T-helper 1 cell treated with Interleukin-12 subunit alpha and Interleukin-12 subunit beta and Interleukin-4 antibody, amounts not matched to agents 30 μg/mL and 1 μg/mL, for 36 hours (primary cell): Measurements from ENCODE around the gene ELP4.
A peak's percentile ranks its signal among the peaks of the same experiment; 100 is the strongest.
"Not testable (repeated sequence)": the region's sequence is repeated elsewhere in the genome, so short reads cannot be mapped to it uniquely, and the experiment has no call there.

Experiments
- H3K27ac Mint-ChIP-seq: one replicate; pipeline ENCODE4 v1.8.0; 2021; ENCODE audit warnings: mild to moderate bottlenecking, mixed read lengths
- H3K27me3 Mint-ChIP-seq: one replicate; pipeline ENCODE4 v1.8.0; 2021; ENCODE audit warnings: low read depth, mixed read lengths
- H3K36me3 Mint-ChIP-seq: one replicate; pipeline ENCODE4 v1.8.0; 2021; ENCODE audit warnings: low read depth, mixed read lengths
- H3K4me1 Mint-ChIP-seq: one replicate; pipeline ENCODE4 v1.8.0; 2021; ENCODE audit warnings: low read depth, mixed read lengths
- H3K4me3 Mint-ChIP-seq: one replicate; pipeline ENCODE4 v1.8.0; 2021; ENCODE audit warnings: mild to moderate bottlenecking, moderate library complexity, mixed read lengths
- H3K9me3 Mint-ChIP-seq: one replicate; pipeline ENCODE4 v1.8.0; 2021; ENCODE audit warnings: mixed read lengths

ELP4 gene

GRCh38 chr11:31509051-31509428 is 527 bp upstream of the ELP4 start:
- Mint-ChIP-seq H3K36me3 (peaks cover 5% of the 10 kb centered on the region), H3K27ac (peak overlapping the region; percentile 97), H3K9me3 (no peaks in the 10 kb centered on the region), H3K27me3 (no peaks in the 10 kb centered on the region), H3K4me3 (peak overlapping the region; percentile 98), H3K4me1 (peaks cover 27% of the 10 kb centered on the region)

- H3K4me1 Mint-ChIP-seq = peaks cover 27% of the 10 kb centered on the region
- H3K27ac Mint-ChIP-seq = no peak overlapping the region
- H3K9me3 Mint-ChIP-seq = no peaks in the 10 kb centered on the region
- H3K4me3 Mint-ChIP-seq = no peak overlapping the region
- no peaks in the 10 kb centered on the region for H3K36me3 Mint-ChIP-seq
- no peaks in the 10 kb centered on the region for H3K27me3 Mint-ChIP-seq
Observed at GRCh38 chr11:31512117-31512516, 2.5 kb downstream of the ELP4 start.

GRCh38 chr11:31521497-31522150 is 12.1 kb downstream of the ELP4 start:
- Mint-ChIP-seq H3K27me3 (no peaks in the 10 kb centered on the region), H3K36me3 (no peaks in the 10 kb centered on the region), H3K4me1 (no peaks in the 10 kb centered on the region), H3K4me3 (no peak overlapping the region), H3K9me3 (no peaks in the 10 kb centered on the region), H3K27ac (no peak overlapping the region)

- no peaks in the 10 kb centered on the region for H3K27me3 Mint-ChIP-seq
- H3K4me1 Mint-ChIP-seq = no peaks in the 10 kb centered on the region
- peaks cover 4% of the 10 kb centered on the region for H3K9me3 Mint-ChIP-seq
- no peak overlapping the region for H3K4me3 Mint-ChIP-seq
- H3K36me3 Mint-ChIP-seq = no peaks in the 10 kb centered on the region
- no peak overlapping the region for H3K27ac Mint-ChIP-seq
Observed at GRCh38 chr11:31529189-31529588, 19.6 kb downstream of the ELP4 start.

GRCh38 chr11:31529701-31530100 is 20.1 kb downstream of the ELP4 start:
- Mint-ChIP-seq H3K4me1 (no peaks in the 10 kb centered on the region), H3K36me3 (no peaks in the 10 kb centered on the region), H3K4me3 (no peak overlapping the region), H3K27me3 (no peaks in the 10 kb centered on the region), H3K9me3 (peaks cover 4% of the 10 kb centered on the region), H3K27ac (no peak overlapping the region)

- no peak overlapping the region for H3K4me3 Mint-ChIP-seq
- H3K36me3 Mint-ChIP-seq = no peaks in the 10 kb centered on the region
- no peaks in the 10 kb centered on the region for H3K4me1 Mint-ChIP-seq
- no peaks in the 10 kb centered on the region for H3K27me3 Mint-ChIP-seq
- no peak overlapping the region for H3K27ac Mint-ChIP-seq
- H3K9me3 Mint-ChIP-seq = peaks cover 4% of the 10 kb centered on the region
Observed at GRCh38 chr11:31531293-31531692, 21.7 kb downstream of the ELP4 start.

- Mint-ChIP-seq H3K27ac (no peak overlapping the region), H3K36me3 (no peaks in the 10 kb centered on the region), H3K27me3 (no peaks in the 10 kb centered on the region), H3K4me1 (no peaks in the 10 kb centered on the region), H3K4me3 (no peak overlapping the region), H3K9me3 (peaks cover 4% of the 10 kb centered on the region)
Observed at GRCh38 chr11:31535479-31535878, 25.9 kb downstream of the ELP4 start.

GRCh38 chr11:31542862-31543261 is 33.3 kb downstream of the ELP4 start:
- Mint-ChIP-seq H3K36me3 (peaks cover 20% of the 10 kb centered on the region), H3K27ac (no peak overlapping the region), H3K9me3 (peaks cover 15% of the 10 kb centered on the region), H3K4me3 (no peak overlapping the region), H3K4me1 (no peaks in the 10 kb centered on the region), H3K27me3 (no peaks in the 10 kb centered on the region)

- H3K4me1 Mint-ChIP-seq = no peaks in the 10 kb centered on the region
- H3K4me3 Mint-ChIP-seq = no peak overlapping the region
- H3K27me3 Mint-ChIP-seq = no peaks in the 10 kb centered on the region
- no peaks in the 10 kb centered on the region for H3K9me3 Mint-ChIP-seq
- H3K36me3 Mint-ChIP-seq = no peaks in the 10 kb centered on the region
- no peak overlapping the region for H3K27ac Mint-ChIP-seq
Observed at GRCh38 chr11:31555938-31556337, 46.4 kb downstream of the ELP4 start.

GRCh38 chr11:31558001-31558400 is 48.4 kb downstream of the ELP4 start:
- Mint-ChIP-seq H3K9me3 (no peaks in the 10 kb centered on the region), H3K27ac (no peak overlapping the region), H3K36me3 (no peaks in the 10 kb centered on the region), H3K27me3 (no peaks in the 10 kb centered on the region), H3K4me1 (no peaks in the 10 kb centered on the region), H3K4me3 (no peak overlapping the region)

GRCh38 chr11:31560842-31561476 is 51.4 kb downstream of the ELP4 start:
- no peaks in the 10 kb centered on the region for H3K4me1 Mint-ChIP-seq
- H3K4me3 Mint-ChIP-seq = no peak overlapping the region
- no peaks in the 10 kb centered on the region for H3K36me3 Mint-ChIP-seq
- H3K27me3 Mint-ChIP-seq = no peaks in the 10 kb centered on the region
- peaks cover 4% of the 10 kb centered on the region for H3K9me3 Mint-ChIP-seq
- no peak overlapping the region for H3K27ac Mint-ChIP-seq

GRCh38 chr11:31564517-31564916 is 55.0 kb downstream of the ELP4 start:
- not testable (repeated sequence) for H3K36me3 Mint-ChIP-seq, H3K9me3 Mint-ChIP-seq, H3K27ac Mint-ChIP-seq, H3K4me1 Mint-ChIP-seq, H3K27me3 Mint-ChIP-seq, H3K4me3 Mint-ChIP-seq

- H3K9me3 Mint-ChIP-seq = peaks cover 33% of the 10 kb centered on the region
- not testable (repeated sequence) for H3K36me3 Mint-ChIP-seq, H3K27ac Mint-ChIP-seq, H3K27me3 Mint-ChIP-seq, H3K4me1 Mint-ChIP-seq, H3K4me3 Mint-ChIP-seq
Observed at GRCh38 chr11:31574133-31574532, 64.6 kb downstream of the ELP4 start.

- not testable (repeated sequence) for H3K27ac Mint-ChIP-seq, H3K36me3 Mint-ChIP-seq, H3K4me3 Mint-ChIP-seq, H3K27me3 Mint-ChIP-seq, H3K4me1 Mint-ChIP-seq
- peaks cover 33% of the 10 kb centered on the region for H3K9me3 Mint-ChIP-seq
Observed at GRCh38 chr11:31575764-31576163, 66.2 kb downstream of the ELP4 start.

GRCh38 chr11:31579412-31579811 is 69.8 kb downstream of the ELP4 start:
- H3K9me3 Mint-ChIP-seq = peaks cover 23% of the 10 kb centered on the region
- not testable (repeated sequence) for H3K4me1 Mint-ChIP-seq, H3K4me3 Mint-ChIP-seq, H3K27ac Mint-ChIP-seq, H3K27me3 Mint-ChIP-seq, H3K36me3 Mint-ChIP-seq

- no peaks in the 10 kb centered on the region for H3K9me3 Mint-ChIP-seq
- no peak overlapping the region for H3K27ac Mint-ChIP-seq
- H3K27me3 Mint-ChIP-seq = no peaks in the 10 kb centered on the region
- no peaks in the 10 kb centered on the region for H3K4me1 Mint-ChIP-seq
- no peaks in the 10 kb centered on the region for H3K36me3 Mint-ChIP-seq
- no peak overlapping the region for H3K4me3 Mint-ChIP-seq
Observed at GRCh38 chr11:31582697-31583096, 73.1 kb downstream of the ELP4 start.
